CD4-positive, alpha-beta T cell treated with Interleukin-21 for 1 hour (primary cell): Measurements from ENCODE around the gene SCD.
A peak's percentile ranks its signal among the peaks of the same experiment; 100 is the strongest.

ENCODE experiments used
- DNase-seq: peaks from one replicate; pipeline ENCODE4 v3.0.0-alpha.2; 2020

The SCD gene

GRCh38 chr10:100340948-100341847 lies 5.8 kb upstream of the SCD start:
- DNase-seq = no peak

DNA sequence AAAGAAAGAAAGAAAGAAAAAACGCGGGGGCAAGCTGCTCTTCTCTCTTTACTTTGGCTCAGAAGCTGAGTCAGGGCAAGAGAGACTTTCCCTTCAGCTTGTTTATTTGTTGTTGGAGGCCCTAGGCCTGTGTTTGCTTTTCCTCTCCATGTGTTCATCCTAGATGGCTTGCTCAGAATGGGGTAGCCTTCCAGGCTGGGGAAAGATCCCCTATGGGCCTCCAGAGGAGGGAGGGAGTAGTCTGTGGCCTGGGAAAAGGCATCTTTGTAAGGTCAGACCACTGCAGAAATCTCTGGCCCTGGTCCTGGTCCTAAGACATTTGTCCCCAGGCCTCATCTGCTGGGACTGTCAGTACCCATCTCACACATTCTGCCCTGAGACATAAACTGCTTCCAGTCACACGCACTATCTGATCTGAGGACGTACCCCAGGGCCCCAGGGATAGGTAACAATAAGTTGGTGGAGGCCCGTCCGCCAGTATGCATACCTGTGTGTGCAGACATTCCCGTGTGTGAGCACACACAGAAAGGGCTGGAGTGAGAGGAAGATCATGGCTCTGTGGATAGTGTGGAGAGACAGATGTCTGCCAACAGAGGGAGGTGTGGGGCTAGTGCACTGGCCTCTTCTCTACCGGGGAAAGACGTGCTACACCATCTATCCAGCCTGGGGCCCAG lies 4.9 kb upstream of the SCD start:
- peak; percentile 52 for DNase-seq

- DNase-seq = no peak
Observed at GRCh38 chr10:100342627-100342972, 4.4 kb upstream of the SCD start.

DNA sequence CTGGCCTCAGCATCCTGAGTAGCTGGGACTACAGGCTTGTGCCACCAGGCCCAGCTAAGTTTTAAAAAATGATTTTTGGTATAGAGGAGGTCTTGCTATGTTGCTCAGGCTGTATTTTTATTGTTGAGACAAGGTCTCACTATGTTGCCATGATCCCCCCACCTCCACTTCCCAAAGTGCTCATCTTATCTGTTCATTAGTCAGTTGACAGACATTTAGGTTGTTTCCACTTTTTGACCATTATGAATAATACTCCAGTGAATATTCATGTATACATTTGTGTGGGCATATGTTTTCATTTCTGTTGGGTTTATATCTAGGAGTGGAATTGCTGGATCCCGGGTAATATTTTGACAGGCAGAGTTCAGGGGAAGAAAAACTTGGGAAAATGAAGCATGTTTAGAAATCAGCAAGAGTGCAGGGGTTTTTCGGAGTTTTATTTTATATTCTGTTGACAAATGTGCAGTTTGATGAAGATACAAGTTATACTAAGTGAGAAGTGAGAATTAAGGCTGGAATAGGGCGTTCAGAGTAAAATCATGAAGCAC lies 2.7 kb upstream of the SCD start:
- no peak for DNase-seq

GRCh38 chr10:100345570-100346330 lies 1.3 kb upstream of the SCD start:
- DNase-seq = no peak

GRCh38 chr10:100346351-100346764 lies 675 bp upstream of the SCD start:
- DNase-seq = peak; percentile 58

GRCh38 chr10:100347568-100348195 lies 649 bp downstream of the SCD start:
- no peak for DNase-seq

- DNase-seq = no peak
Observed at GRCh38 chr10:100348389-100348927, 1.4 kb downstream of the SCD start.

GRCh38 chr10:100349087-100349486 lies 2.1 kb downstream of the SCD start:
- no peak for DNase-seq

DNA sequence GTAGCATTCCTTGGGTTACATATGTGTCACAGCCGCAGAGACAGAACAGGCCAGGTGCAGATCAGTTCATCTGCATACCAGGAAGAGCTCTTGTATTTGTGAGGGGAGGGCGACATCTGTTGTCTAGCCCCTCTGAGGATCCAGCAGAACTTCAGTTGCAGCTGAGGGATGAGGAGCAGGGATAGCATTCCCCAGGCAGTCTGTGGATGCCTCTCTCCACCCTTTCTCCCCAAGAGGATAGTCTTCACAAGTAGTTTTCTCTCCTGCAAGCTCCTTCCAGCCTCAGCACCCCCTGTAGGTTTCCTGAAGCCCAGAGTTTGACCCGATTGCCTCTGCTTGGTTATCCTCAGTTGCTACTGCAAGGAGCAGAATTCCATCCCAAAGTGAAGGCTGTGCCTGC lies 2.6 kb downstream of the SCD start:
- no peak for DNase-seq

DNA sequence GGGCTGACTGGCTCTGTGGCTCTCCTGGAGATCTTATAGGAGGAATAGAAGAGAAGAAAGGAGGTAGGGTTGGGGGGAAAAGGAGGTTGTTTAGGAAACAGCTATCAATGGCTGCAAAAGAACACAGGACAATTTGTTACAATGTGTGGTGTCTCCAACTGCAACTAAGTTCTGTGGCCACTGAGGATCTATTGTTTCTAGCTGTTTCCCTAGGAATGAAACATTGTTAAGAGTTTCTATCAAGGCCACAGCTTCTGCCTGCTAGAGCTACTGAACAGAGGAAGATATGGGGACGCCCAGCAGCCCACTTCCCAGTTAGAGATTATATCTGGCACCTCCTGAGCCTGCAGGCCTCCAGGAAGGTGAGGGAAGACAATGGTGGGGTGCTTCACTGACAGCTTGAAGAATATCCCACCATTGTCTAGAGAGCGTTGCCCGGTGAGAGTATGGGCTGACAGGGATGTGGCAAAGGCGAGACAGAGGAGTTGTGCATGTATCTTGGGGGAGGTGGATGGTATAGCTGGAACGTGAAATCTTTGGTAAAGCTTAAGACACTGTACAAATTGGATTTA lies 4.0 kb downstream of the SCD start:
- DNase-seq = no peak

GRCh38 chr10:100353770-100354485 lies 6.9 kb downstream of the SCD start:
- DNase-seq = no peak

- DNase-seq = no peak
Observed at GRCh38 chr10:100355086-100355485, 8.1 kb downstream of the SCD start.

DNA sequence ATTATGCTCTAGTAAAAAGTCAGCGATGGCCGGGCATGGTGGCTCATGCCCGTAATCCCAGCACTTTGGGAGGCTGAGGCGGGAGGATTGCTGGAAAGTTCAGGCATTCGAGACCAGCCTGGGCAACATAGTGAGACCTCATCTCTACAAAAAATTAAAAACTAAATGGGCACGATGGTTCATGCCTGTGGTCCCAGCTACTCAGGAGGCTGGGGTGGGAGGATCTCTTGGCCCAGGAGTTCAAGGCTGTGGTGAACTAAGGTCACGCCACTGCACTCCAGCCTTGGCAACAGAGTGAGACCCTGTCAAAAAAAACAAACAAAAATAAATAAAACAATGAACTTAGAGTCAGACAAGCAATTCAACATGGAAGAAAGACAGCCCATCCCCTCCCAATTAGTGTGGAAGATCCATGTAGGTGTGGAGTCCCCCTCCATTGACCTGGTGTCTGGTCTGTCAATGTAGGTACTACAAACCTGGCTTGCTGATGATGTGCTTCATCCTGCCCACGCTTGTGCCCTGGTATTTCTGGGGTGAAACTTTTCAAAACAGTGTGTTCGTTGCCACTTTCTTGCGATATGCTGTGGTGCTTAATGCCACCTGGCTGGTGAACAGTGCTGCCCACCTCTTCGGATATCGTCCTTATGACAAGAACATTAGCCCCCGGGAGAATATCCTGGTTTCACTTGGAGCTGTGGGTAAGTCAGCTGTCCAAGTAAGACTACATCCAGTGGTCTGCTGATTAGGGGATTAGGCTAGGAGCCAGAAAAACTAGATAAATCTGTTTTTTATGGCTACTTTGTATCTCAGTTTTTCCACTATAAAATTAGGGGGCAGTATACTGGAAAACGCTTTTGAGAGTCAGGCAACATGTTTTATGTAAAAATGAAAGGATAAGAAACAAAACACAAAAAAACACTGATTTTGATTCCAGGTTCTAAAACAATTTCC lies 9.3 kb downstream of the SCD start:
- no peak for DNase-seq

- no peak for DNase-seq
Observed at GRCh38 chr10:100357059-100357858, 10.2 kb downstream of the SCD start.

- no peak for DNase-seq
Observed at GRCh38 chr10:100359030-100359432, 12.0 kb downstream of the SCD start.

- no peak for DNase-seq
Observed at GRCh38 chr10:100359529-100360150, 12.6 kb downstream of the SCD start.

- DNase-seq = no peak
Observed at GRCh38 chr10:100360234-100360633, 13.2 kb downstream of the SCD start.
